WTC11 (cell line): ENCODE results near the gene LARP4B. TPM values are rescaled to one million over a fixed set of nuclear protein-coding genes. Genes with fewer than 3 reads are reported as not detected.

Experiments used
- ATAC-seq: fragments of 200-7000 bp; cut with Tn5 transposase; 2 replicates; pipeline ENCODE4 v1.10.0; 2021; ENCODE audit warnings: mild to moderate bottlenecking, moderate library complexity
- CTCF ChIA-PET: fragments of 300-600 bp; sonication (Branson Sonifier 250); formaldehyde crosslinking; loops from one replicate; lab custom pipeline; 2021; ENCODE audit warnings: antibody characterized with exemption; lab: Charles Lee
- POLR2A ChIA-PET: fragments of 350-600 bp; sonication (Branson Sonifier 250); formaldehyde crosslinking; loops from one replicate; lab custom pipeline; 2021; ENCODE audit warnings: antibody characterized with exemption; lab: Charles Lee
- DNase-seq: peaks from one replicate; pipeline ENCODE4 v3.0.0; 2021; ENCODE audit warnings: low spot score
- H3K27ac Mint-ChIP-seq: 2 replicates; pipeline ENCODE4 v1.8.0; 2021; ENCODE audit warnings: mixed read lengths
- H3K27me3 Mint-ChIP-seq: 2 replicates; pipeline ENCODE4 v1.8.0; 2021; ENCODE audit warnings: low read depth, mild to moderate bottlenecking, moderate library complexity, mixed read lengths
- H3K36me3 Mint-ChIP-seq: 2 replicates; pipeline ENCODE4 v1.8.0; 2021; ENCODE audit warnings: mixed read lengths
- H3K4me1 Mint-ChIP-seq: 2 replicates; pipeline ENCODE4 v1.8.0; 2022; ENCODE audit warnings: mixed read lengths
- H3K4me3 Mint-ChIP-seq: 2 replicates; pipeline ENCODE4 v1.8.0; 2021; ENCODE audit warnings: mild to moderate bottlenecking, moderate library complexity, mixed read lengths
- H3K9me3 Mint-ChIP-seq: 2 replicates; pipeline ENCODE4 v1.8.0; 2021; ENCODE audit warnings: mixed read lengths
- CREB1 ChIP-seq: sonication (generic); formaldehyde crosslinking; IDR thresholded peaks from 2 replicates; pipeline ENCODE4 v1.8.0; 2023; ENCODE audit warnings: mild to moderate bottlenecking, missing genetic modification reagents
- CREM ChIP-seq: sonication (generic); formaldehyde crosslinking; IDR thresholded peaks from 2 replicates; pipeline ENCODE4 v1.8.1; 2022; ENCODE audit warnings: mild to moderate bottlenecking, missing genetic modification reagents, moderate library complexity
- GABPB1 ChIP-seq: sonication (generic); formaldehyde crosslinking; IDR thresholded peaks from 2 replicates; pipeline ENCODE4 v1.8.1; 2023; ENCODE audit warnings: mild to moderate bottlenecking, missing genetic modification reagents
- NFE2L1 ChIP-seq: sonication (generic); formaldehyde crosslinking; IDR thresholded peaks from 2 replicates; pipeline ENCODE4 v1.8.1; 2023; ENCODE audit warnings: missing genetic modification reagents
- OVOL2 ChIP-seq: fragments of 250-450 bp; sonication (Bioruptor Pico); IDR thresholded peaks from 2 replicates; pipeline ENCODE4 v1.9.0; 2021; ENCODE audit warnings: mild to moderate bottlenecking, borderline replicate concordance
- PRRX2 ChIP-seq: fragments of 250-450 bp; sonication (Bioruptor Pico); IDR thresholded peaks from 2 replicates; pipeline ENCODE4 v1.8.0; 2021; ENCODE audit warnings: mild to moderate bottlenecking
- RELA ChIP-seq: sonication (generic); formaldehyde crosslinking; IDR thresholded peaks from 2 replicates; pipeline ENCODE4 v1.8.1; 2022; ENCODE audit warnings: missing genetic modification reagents, mild to moderate bottlenecking, borderline replicate concordance
- TCF7 ChIP-seq: sonication (generic); formaldehyde crosslinking; IDR thresholded peaks from 2 replicates; pipeline ENCODE4 v1.8.0; 2022; ENCODE audit warnings: mild to moderate bottlenecking, low read depth, missing genetic modification reagents, moderate library complexity
- ZNF263 ChIP-seq: sonication (generic); formaldehyde crosslinking; IDR thresholded peaks from 2 replicates; pipeline ENCODE4 v1.8.1; 2022; ENCODE audit warnings: low read depth, mild to moderate bottlenecking, moderate library complexity, missing genetic modification reagents
- ZNF416 ChIP-seq: fragments of 250-450 bp; sonication (Bioruptor Pico); IDR thresholded peaks from 2 replicates; pipeline ENCODE4 v1.9.0; 2021; ENCODE audit warnings: mild to moderate bottlenecking, inconsistent platforms
- ZNF423 ChIP-seq: fragments of 250-450 bp; sonication (Bioruptor Pico); IDR thresholded peaks from 2 replicates; pipeline ENCODE4 v2.1.2; 2022; ENCODE audit warnings: mild to moderate bottlenecking, moderate library complexity
- ZNF671 ChIP-seq: fragments of 250-450 bp; sonication (Bioruptor Pico); IDR thresholded peaks from 2 replicates; pipeline ENCODE4 v1.8.0; 2021; ENCODE audit warnings: mild to moderate bottlenecking
- total RNA-seq: library from RNA; stranded (reverse); gene quantifications from 3 replicates; pipeline ENCODE4 v1.2.3, GENCODE V29; 2021
- TF ChIP-seq, protein P1 (sequence below): sonication (generic); formaldehyde crosslinking; IDR thresholded peaks from 2 replicates; pipeline ENCODE4 v1.8.1; 2023; ENCODE audit warnings: mild to moderate bottlenecking, missing genetic modification reagents, moderate library complexity
- TF ChIP-seq, protein P2 (sequence below): sonication (generic); formaldehyde crosslinking; IDR thresholded peaks from 2 replicates; pipeline ENCODE4 v1.8.0; 2022; ENCODE audit warnings: mild to moderate bottlenecking, missing genetic modification reagents
- TF ChIP-seq, protein P3 (sequence below): sonication (generic); formaldehyde crosslinking; IDR thresholded peaks from 2 replicates; pipeline ENCODE4 v1.8.1; 2022; ENCODE audit warnings: low read depth, mild to moderate bottlenecking, moderate library complexity, missing genetic modification reagents, borderline replicate concordance

LARP4B gene
- total RNA-seq, 1 experiment from 2014 or later = 87.1 TPM

DNA sequence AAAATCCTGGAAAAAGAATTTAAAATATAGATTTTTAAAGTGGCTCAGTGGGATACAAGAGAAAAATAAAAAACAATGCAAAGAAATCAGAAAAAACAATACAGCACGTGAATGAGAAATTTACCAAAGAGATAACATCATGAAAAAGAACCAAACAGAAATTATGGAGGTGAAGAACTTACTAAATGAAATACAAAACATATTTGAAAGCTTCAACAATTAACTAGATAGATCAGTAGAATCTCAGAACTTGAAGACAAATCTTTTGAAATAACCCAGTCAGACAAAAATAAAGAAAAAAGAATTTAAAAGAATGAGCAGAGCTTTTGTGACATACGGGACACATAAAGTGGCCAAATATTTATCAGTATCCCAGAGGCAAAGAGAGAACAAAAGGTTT lies 170.9 kb downstream of the LARP4B start:
- no peak for DNase-seq
- CTCF ChIA-PET = no interaction called here

DNA sequence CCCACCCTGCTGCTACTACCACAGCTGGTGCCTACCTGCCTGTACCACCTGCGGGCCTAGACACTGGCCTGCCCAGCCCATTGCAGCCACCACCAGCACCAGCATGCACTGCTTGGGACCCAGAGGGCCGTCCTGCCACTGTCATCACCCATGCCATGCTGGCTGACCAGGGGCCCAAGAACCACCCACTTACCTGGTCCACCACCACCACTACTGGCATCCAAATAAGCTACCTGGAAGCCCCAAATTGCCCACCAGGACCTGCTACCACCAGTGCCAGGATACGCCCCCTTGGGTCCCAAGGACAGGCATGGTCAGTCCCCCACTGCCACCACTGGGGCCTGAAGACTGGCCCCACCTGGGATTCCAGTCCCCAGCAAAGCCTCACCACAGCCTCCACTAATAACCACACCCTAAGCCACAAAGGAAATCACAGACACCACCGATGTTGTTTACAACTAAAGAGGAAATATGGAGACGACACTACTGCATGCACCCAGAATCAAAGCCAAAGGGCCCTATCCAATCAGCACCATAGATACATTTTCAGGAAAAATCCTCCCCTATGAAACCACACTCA lies 171.5 kb downstream of the LARP4B start:
- Mint-ChIP-seq H3K27ac (no peak overlapping the region), H3K4me1 (no peaks in the 10 kb centered on the region), H3K36me3 (peaks cover 2% of the 10 kb centered on the region; the same call in 1 of the 2 replicates), H3K9me3 (peaks cover 34% of the 10 kb centered on the region), H3K27me3 (no peaks in the 10 kb centered on the region; the same call in 1 of the 2 replicates), H3K4me3 (no peak overlapping the region)
- DNase-seq (no peak), ATAC-seq (no peak)
- TF ChIP-seq ZNF671 (CRISPR knock-in tag) (no peak), PRRX2 (no peak), ZNF416 (CRISPR knock-in tag) (no peak), NFE2L1 (CRISPR knock-in tag) (no peak), OVOL2 (no peak), ZNF423 (no peak), ZNF263 (CRISPR knock-in tag) (no peak), TCF7 (CRISPR knock-in tag) (no peak)
- TF ChIP-seq, protein P1, sequence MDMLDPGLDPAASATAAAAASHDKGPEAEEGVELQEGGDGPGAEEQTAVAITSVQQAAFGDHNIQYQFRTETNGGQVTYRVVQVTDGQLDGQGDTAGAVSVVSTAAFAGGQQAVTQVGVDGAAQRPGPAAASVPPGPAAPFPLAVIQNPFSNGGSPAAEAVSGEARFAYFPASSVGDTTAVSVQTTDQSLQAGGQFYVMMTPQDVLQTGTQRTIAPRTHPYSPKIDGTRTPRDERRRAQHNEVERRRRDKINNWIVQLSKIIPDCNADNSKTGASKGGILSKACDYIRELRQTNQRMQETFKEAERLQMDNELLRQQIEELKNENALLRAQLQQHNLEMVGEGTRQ (CRISPR knock-in tag) = no peak
- CTCF ChIA-PET = no interaction called here
- POLR2A ChIA-PET = no interaction called here

More for the DNA sequence above, 170.9 kb downstream of the LARP4B start:
- Mint-ChIP-seq H3K36me3 (no peaks in the 10 kb centered on the region), H3K4me1 (no peaks in the 10 kb centered on the region), H3K9me3 (peaks cover 34% of the 10 kb centered on the region), H3K27me3 (no peaks in the 10 kb centered on the region), H3K27ac (no peak overlapping the region), H3K4me3 (no peak overlapping the region)
- POLR2A ChIA-PET = no interaction called here
- ATAC-seq = no peak
- TF ChIP-seq ZNF423 (no peak), GABPB1 (CRISPR knock-in tag) (no peak), CREM (CRISPR knock-in tag) (no peak), CREB1 (CRISPR knock-in tag) (no peak), RELA (no peak)
- TF ChIP-seq, protein P2, sequence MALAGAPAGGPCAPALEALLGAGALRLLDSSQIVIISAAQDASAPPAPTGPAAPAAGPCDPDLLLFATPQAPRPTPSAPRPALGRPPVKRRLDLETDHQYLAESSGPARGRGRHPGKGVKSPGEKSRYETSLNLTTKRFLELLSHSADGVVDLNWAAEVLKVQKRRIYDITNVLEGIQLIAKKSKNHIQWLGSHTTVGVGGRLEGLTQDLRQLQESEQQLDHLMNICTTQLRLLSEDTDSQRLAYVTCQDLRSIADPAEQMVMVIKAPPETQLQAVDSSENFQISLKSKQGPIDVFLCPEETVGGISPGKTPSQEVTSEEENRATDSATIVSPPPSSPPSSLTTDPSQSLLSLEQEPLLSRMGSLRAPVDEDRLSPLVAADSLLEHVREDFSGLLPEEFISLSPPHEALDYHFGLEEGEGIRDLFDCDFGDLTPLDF = no peak
- TF ChIP-seq, protein P3, sequence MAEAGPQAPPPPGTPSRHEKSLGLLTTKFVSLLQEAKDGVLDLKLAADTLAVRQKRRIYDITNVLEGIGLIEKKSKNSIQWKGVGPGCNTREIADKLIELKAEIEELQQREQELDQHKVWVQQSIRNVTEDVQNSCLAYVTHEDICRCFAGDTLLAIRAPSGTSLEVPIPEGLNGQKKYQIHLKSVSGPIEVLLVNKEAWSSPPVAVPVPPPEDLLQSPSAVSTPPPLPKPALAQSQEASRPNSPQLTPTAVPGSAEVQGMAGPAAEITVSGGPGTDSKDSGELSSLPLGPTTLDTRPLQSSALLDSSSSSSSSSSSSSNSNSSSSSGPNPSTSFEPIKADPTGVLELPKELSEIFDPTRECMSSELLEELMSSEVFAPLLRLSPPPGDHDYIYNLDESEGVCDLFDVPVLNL = no peak
- TF ChIP-seq, all 79 proteins: peak for 0

Other genes with a start within 250 kb of the LARP4B start
- 10.9 to 11.0 TPM (median 11.0 TPM) in 3 replicates for gene DIP2C, start 242.0 kb downstream of the LARP4B start, total RNA-seq
- 79.5 to 97.4 TPM (median 81.6 TPM) in 3 replicates for gene GTPBP4, start 56.7 kb upstream of the LARP4B start, total RNA-seq
- not detected in 3 replicates for gene IDI2, start 94.2 kb upstream of the LARP4B start, total RNA-seq
- 41.7 to 47.2 TPM (median 44.7 TPM) in 3 replicates for gene IDI1, start 117.4 kb upstream of the LARP4B start, total RNA-seq
- gene WDR37, start 124.7 kb upstream of the LARP4B start, total RNA-seq = 10.4 to 13.6 TPM (median 11.8 TPM) in 3 replicates